Epithelial cell of esophagus (primary cell): Measurements from ENCODE around the gene GNAS.
"Not testable (repeated sequence)": the region's sequence is repeated elsewhere in the genome, so short reads cannot be mapped to it uniquely, and the experiment has no call there.

ENCODE experiments used
- DNase-seq: peaks from one replicate; pipeline ENCODE4 v3.0.0; 2010; ENCODE audit warnings: low read depth
- H3K4me3 ChIP-seq: 2 replicates; pipeline ENCODE4 v1.5.1; 2011; ENCODE audit warnings: mild to moderate bottlenecking, low read length, control low read depth
- CTCF ChIP-seq: IDR thresholded peaks from 2 replicates; pipeline ENCODE4 v1.5.1; 2011; ENCODE audit warnings: low read depth, mild to moderate bottlenecking, low read length, control low read depth, inconsistent platforms; ENCODE audit not compliant: insufficient read depth; ENCODE audit errors: missing control alignments

Gene GNAS

GRCh38 chr20:58818586-58819285 is 33.8 kb upstream of the GNAS start:
- peak; percentile 62 for DNase-seq
- H3K4me3 ChIP-seq: no peak overlapping the region

GRCh38 chr20:58819921-58820320 is 32.6 kb upstream of the GNAS start:
- no peak for TF ChIP-seq CTCF
- no peak overlapping the region for H3K4me3 ChIP-seq
- no peak for DNase-seq

More at GRCh38 chr20:58818586-58819285, 33.8 kb upstream of the GNAS start:
- TF ChIP-seq CTCF: no peak

- H3K4me3 ChIP-seq, DNase-seq: not testable (repeated sequence)
Observed at GRCh38 chr20:58820515-58820914, 32.0 kb upstream of the GNAS start.

- TF ChIP-seq CTCF: no peak
- no peak overlapping the region for H3K4me3 ChIP-seq
- no peak for DNase-seq
Observed at GRCh38 chr20:58822149-58822548, 30.4 kb upstream of the GNAS start.

- no peak overlapping the region for H3K4me3 ChIP-seq
- TF ChIP-seq CTCF: no peak
- DNase-seq: no peak
Observed at GRCh38 chr20:58822748-58823730, 29.5 kb upstream of the GNAS start.

GRCh38 chr20:58824843-58825242 is 27.7 kb upstream of the GNAS start:
- DNase-seq: no peak
- no peak overlapping the region for H3K4me3 ChIP-seq
- no peak for TF ChIP-seq CTCF

GRCh38 chr20:58825450-58825849 is 27.1 kb upstream of the GNAS start:
- no peak for DNase-seq
- H3K4me3 ChIP-seq: no peak overlapping the region
- no peak for TF ChIP-seq CTCF
